HG02970 (cell line): ENCODE results near the gene HINT2.

Source experiments
- ATAC-seq: cut with Tn5 transposase; IDR thresholded peaks from one replicate; pipeline ENCODE4 v1.9.1; 2021; ENCODE audit warnings: mild to moderate bottlenecking, moderate library complexity, moderate number of reproducible peaks; ENCODE audit not compliant: unreplicated experiment, low FRiP score

Gene HINT2

DNA sequence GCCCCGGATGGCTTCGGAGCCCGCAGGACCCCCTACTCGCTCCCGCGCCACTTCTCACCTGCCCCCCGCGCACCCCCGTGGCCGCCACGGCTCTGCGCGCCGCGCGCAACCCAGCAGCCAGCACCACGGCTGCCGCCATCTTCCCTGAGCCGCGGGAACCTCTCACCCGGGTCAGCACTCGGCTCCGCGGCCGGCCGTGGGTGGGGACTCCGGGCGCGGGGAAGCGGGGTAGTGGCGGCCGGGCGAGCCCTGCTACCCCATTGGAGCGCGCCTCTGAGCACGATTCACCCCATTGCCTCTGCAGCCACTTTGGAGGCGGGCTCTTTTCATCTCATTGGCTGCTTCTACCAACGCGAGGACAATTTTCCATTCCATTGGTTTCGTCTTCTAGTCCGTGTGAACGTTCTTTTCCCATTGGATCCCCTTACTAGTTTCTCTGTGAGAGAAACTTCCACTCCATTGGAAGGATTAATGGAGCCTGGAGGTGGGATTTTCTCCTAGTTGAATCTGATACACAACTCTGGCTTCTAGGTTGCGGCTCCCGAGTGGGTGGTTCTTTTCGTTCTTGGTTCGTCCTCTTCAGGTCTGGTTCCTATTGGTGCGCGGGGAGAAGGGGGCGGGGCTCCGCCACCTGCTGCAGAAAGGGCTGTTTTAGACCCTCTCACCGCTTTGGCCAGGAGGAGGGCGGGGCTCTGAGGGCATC lies at the start of gene HINT2:
TSS of gene HINT2 (minus strand) at position 202 of the 703 bp plus-strand sequence. CDS start at position 139, 63 bp downstream.
- ATAC-seq: peak; percentile 76

DNA sequence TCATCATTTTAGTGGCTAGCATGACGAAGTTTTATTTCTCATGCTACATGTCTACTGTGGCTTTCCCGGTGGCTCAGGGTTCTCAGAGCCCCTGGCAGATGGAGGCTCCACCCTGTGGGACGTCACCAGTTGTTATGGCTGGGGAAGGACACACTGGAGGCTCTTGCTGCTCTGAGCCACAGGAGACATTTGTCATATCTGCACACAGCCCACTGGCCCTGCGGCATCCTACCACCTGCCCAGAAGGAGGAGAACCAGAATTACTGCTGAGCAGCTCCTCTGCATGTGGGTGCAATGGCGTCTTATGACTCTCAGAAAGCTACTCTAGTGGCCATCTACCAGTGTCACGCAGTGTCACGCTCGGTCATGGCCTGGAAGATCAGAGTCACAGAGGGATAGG lies 48.7 kb upstream of the HINT2 start:
- no peak for ATAC-seq

DNA sequence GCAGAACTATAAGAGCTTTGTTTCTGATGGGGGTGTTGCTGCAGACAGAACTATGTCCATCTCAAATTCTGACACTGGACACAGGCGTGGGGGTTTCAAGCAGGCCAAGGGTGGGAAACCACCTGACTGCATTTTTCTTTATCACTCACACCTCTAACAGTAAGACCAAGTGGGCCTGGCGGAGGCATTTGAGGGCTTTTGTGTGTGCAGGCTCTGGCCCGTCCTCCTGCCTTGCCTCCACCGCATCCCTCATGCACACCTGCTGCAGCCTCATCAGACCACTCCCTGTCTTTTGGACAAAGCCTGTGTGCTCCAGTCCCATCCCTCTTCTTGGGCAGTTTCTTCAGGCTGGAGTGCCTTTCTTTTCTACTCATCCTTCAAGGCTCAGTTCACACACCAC lies 47.5 kb upstream of the HINT2 start:
- no peak for ATAC-seq

DNA sequence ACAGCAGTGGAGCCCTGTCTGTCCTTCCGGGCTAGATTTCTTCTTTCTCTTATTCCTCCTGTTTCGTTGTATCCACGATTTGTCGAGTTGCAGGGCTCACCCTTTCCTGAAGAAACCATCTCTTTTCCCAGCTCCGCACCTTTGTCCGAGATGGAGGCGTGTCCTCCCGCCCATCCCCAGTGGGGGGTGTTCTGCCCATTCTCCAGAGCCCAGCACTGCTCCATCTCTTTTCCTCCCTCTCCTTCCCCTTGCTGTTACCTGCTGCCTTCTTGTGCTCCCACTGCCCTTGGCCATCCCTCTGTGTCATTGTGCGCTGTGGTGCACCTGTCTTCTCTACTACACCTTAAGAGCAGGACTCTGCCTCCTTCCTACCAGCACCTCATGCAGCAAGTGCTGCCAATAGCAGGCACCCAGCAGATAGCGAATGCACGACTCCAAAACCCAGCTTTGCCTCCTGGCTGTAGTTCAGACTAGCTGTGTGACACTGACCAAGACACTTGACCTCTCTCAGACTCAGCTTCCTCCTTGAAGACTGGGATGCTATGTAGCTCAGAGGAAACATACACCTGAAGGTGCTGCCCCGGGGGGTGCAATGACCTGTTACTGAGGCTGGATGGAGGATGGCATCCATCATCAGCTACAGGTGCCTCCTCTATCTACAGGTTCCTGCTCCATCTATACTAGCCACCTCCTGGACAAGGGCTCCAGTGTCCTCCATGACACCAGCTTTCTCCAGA lies 46.5 kb upstream of the HINT2 start:
- no peak for ATAC-seq

DNA sequence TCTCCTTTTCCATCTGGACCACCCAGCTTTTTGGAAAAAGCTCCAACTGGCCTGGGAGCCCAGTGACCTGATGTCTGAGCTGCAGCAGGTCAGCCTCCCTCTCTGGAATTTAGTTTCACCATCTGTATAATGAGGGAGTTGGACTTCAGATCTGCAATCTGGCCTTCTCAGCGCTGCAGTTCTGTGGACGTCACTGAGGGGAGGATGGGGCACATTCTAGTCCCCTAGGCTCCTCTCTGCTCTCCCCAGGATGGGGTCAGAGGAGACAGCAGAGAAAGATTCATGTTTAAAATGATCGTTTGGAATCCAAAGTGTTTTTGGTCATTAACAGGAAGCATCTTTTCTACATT lies 45.1 kb upstream of the HINT2 start:
- no peak for ATAC-seq

DNA sequence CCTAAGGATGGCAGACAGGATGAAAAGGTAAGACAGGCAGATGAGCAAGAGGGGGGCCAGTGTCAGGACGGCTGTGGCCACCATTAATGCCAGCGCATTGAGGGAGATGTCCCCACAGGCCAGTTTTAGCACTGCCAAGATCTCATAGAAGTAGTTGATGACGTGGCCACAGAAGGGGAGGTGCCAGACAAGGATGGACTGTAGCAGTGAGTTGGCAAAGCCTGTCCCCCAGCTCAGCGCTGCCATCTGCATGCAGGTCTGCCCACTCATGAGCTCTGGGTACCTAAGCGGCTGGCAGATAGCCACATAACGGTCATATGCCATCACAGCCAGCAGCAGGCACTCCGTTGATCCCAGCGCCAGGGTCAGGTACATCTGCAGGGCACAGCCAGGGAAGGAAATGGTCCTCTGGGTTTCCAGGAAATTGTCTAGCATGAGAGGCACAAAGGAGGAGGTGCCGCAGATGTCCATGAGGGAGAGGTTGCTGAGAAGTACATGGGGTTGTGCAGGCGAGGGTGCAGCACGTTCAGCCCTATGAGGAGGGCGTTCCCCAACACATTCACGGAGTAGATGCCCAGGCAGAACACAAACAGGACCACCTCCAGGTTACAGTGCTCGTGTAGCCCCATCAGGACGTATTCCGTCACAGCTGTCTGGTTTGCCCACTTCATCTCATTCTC lies 44.6 kb upstream of the HINT2 start:
- no peak for ATAC-seq

DNA sequence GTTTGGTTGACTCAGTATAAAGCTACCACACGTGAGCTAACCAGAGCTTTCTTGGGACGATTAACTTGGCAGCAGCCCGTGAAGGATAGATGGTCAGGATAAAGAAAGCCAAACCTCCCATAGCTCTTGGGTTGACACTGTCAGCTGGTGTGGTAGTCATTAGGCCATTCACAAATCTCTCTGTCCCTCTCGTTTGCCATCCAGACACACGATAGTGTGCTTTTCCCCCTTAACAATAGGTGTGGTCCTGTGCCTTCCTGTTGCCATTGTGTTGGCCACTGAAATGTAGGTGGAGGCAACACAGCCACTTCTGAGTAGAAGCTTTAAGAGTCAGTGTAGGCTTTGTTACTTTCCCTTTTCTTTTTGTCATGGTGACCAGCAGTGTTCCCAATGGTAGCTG lies 43.6 kb upstream of the HINT2 start:
- no peak for ATAC-seq

DNA sequence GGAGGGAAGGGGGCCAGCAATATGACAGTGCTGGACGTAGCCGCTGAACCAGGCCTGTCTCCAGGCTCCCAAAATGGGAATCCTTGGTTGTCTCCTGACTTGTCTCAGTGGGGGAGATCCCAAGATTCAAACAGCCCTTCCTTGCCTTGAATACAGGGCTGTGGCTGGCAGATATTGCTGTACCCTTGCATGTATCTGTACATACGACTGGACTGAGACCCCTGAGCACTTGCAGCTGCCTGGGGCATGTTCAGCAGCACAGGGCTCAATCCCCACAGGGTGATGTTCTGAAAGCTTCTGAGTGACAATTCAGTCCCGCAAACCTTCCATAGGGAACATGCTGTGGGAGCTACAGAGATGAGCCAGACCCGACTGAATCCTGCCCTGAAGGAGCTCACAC lies 42.0 kb upstream of the HINT2 start:
- ATAC-seq: no peak

DNA sequence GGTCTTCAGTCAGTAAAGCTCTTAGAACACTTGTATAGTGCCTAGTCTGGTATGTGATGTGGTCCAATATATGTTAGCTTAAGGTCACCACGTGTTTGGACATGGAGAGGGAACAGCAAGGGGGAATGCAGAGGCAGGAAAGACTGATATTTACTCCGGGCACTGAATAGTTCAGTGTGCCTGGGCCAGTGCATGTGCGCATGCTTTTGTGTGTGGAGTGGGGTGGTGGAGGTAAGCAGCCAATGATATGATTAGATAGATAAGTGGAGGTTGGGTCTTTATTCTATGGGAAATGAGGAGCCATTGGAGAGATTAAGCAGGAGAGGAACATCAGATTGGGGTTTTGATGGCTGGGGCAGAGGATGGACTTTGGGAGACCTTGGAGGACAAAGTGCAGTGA lies 41.4 kb upstream of the HINT2 start:
- no peak for ATAC-seq

DNA sequence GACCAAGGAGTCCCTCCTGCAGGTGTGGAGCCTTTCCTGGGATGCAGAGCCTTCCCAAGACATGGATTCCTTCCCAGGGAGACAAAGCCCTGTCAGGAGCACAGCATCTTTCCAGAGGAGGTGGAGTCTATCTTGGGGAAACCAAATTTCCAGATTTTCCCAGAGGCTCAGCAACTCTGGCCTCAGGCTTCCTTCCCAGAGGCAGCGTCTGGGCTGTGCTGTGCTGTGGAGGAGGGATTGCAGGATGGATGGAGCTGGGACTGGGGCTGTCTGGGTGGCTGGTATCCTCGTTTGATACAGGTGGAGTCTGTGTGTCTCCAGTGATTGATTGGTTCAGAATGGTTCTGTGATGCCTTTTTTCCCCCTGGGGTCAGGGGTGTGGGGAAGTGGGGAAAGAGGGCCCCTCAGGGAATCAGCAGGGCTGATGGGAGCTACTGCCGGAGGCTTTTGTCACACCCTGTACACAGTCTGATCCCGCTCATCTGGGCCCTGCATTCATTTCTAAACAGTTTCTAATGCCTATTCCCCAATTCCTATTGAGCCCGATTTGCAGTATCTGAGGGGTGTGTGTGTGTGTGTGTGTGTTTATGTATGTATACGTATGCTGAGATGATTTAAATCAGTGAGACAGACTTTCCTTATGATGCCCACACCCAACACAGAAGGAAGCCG lies 39.4 kb upstream of the HINT2 start:
- ATAC-seq: no peak

DNA sequence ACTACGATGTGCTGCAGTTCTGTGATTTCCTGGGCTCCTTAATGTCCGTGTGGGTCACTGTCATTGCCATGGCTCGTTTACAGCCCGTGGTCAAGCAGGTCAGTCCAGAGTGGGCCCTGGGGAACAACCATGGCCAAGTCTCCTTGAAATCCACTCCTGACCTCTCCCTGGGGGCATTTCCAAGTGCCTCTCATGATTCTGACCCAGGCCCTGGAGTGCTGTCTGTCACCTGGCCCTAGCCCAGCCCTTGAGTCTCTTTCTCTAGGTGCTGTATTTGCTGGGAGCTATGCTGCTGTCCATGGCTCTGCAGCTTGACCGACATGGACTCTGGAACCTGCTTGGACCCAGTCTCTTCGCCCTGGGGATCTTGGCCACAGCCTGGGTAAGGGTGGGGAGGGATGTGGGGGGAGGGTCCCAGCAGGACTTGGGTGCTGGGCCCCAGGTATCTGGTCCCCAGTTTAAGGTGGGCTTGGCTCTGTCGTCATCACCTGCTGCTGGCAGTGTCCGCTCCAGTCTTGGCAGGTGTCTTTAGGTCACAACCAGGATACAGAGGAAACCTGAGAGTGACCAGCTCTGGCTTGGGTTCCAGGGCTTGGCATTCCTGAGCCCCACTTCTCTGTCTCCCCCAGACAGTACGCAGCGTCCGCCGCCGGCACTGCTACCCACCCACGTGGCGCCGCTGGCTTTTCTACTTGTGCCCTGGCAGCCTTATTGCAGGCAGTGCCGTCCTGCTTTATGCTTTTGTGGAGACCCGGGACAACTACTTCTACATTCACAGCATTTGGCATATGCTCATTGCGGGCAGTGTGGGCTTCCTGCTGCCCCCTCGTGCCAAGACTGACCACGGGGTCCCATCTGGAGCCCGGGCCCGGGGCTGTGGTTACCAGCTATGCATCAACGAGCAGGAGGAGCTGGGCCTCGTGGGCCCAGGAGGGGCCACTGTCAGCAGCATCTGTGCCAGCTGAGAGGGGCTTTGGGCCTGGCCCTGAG lies 38.3 kb upstream of the HINT2 start:
- no peak for ATAC-seq

DNA sequence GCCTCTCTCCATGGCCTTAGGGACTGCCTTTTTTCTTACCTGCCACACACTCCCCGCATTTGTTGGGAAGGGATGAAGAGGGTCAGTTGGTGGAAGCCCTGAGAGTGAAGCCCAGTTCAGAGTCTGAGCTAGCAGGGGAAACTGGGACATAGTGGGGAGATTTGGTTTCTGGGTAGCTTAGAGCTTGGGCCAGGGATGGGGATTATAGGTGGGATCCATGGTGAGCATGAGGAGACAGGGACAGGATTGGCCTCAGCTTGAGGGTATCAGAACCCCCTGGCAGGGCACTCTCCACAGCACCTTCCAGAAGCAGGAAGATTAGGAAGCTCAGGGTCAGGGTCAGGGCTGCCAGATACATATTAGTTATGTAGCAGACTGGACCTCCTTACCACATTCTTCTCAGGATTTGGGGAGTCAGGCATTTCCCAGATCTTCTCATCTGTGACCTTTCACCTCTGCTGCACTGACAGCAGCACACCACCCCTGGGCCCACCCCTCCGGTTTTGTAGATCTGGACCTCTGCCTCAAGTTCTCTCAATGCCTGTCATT lies 37.5 kb upstream of the HINT2 start:
- ATAC-seq: no peak

DNA sequence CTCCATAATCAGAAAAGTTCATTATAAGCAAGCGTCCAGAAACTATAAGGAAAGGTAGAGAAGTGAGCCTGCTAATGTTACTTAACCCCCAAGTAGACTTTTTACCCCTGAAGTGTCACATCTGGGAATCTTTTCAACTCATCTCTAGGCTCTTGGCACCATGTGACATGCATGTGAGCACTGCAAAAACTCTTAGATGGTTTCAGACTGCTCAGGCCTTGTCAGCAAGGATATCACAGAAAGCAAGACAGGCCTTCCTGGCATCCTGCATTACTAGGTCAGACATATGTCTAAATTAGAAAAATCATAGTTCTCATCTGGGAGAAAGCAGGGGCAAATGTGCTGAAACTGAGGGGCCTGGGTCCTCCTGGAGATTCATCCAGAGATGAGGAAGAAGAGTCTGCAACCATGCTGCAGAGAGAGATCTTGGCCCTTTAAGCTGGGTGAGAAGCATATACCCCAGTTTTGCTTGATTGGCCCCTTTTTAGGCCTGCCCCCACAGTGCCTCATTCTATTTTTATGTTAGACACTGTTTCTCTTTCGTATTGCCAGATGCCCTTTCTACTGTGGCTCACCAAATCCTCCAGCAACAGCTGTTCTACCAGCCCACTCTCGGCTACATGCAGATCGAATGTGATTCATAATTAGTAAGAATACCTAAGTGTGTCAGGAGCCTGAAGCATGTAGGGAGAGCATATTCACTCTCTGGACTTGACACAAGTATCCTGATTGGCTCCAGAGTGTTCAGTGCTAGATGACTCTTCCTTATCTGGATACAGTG lies 33.1 kb upstream of the HINT2 start:
- ATAC-seq: no peak

DNA sequence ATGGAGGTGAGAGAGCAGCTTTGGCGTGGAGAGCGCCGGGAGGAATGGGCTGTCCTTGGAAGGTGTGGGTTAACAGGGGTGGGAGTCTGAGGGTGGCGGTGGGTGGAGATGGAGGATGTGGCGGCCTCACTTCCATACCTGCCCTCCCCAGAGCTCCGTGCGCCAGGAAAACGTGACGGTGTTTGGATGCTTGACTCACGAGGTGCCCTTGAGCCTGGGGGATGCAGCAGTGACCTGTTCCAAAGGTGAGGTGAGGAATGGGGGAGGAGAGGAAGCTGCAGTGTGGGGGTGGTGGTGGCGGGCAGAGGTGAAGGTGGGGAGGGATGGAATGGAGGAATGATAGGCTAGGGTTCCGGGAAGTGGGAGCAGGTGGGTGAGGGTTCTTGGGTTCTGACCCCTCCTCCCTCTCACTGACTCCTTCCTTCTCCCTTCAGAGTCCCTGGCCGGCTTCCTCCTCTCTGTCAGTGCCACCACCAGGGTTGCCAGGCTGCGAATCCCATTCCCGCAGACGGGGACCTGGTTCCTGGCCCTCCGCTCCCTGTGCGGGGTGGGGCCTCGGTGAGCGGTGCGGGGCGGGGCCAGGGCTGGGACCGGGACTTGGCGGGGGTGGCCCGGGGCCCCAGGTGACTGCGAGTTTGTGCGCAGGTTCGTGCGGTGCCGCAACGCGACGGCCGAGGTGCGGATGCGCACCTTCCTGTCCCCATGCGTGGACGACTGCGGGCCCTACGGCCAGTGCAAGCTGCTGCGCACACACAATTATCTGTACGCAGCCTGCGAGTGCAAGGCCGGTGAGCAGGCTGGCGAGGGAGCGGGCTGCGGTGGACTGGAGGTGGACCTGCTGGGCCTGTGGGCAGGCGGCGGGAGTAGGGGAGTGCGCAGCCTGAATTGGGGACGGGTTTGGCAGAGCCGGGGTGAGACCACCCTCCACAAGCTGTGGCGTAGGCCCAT lies 31.3 kb upstream of the HINT2 start:
- ATAC-seq: no peak

DNA sequence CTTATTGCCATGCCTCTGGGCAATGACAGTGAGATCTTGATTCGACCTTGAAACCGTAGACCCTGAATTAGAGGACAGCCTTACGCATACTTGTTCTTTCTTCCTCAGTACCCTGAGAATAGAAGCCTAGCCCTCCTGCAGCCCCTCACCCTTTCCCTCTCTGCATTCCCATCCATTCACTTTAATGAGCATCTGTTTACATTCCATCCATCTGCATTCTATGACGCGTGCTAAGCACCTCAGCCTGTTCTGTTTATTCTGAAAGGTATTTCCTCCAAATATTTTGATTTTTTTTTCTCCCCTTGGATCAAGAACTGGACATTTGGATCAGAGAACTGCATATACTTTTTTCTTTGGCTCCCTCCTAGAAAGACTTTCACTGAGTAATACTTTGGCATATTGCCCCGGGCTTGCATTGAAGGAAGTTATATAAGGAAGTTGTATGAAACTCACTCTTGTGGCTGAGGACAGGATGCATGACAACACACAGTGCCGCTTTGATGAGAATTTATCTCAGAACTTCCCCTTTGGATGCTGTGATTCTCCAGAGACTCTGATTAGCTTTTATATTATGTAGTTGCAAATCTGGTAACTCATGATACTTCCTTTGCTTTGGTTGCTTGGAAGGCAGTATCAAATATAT lies 29.9 kb upstream of the HINT2 start:
- ATAC-seq: no peak

DNA sequence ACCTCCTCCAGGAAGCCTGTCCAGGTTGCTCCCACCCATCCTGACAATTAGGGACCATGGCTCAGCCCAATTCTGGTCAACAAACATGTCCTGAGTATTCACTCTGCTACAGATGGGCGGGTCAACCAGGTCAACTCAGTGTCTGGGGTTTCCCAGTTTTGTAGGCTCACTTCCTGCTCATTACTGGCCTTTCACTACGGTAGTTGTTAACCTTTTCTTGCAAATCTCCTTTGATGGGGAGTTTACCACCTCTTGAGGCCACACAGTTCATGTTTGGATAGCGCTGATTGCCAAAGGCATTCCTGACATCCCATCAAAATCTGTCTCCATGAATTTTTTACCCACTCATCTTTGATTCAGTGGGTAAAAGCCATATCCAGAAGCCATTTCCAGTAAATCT lies 28.0 kb upstream of the HINT2 start:
- ATAC-seq: no peak

DNA sequence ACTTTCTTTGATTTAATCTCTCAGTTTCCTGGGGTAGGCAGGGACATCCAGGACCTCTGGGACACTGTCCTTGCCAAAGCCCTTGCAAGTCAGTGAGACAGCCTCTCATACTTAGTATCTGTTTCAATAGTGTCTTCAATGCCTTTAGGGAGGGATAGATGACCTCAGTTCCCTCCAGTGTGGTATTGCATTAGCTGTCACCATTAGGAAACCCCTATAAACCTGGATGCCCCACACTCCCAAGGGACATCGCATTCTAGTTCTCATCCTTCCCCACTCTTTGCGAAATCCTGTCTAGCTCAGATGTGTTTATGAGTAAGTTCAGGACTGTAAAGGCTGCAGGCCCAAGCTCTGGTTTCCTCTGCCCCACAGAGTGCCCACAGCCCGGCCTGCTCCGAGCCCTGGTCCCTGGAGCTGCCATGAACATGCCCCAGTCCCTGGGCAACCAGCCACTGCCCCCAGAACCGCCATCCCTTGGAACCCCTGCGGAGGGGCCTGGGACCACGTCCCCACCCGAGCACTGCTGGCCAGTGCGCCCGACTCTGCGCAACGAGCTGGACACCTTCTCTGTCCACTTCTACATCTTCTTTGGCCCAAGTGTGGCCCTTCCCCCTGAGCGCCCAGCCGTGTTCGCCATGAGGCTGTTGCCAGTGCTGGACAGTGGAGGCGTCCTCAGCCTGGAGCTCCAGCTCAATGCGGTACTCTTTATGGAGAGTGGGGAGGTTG lies 27.3 kb upstream of the HINT2 start:
- no peak for ATAC-seq
